ENCODE results near the gene PHACTR3. TPM values are rescaled to one million over a fixed set of nuclear protein-coding genes. Genes with fewer than 3 reads are reported as not detected.

PHACTR3 gene
- total and polyA plus RNA-seq, 2 donors (not counting 3 experiments of a cell fraction or from before 2014, with no cell fraction given) = not detected

- no peaks in the 10 kb centered on the region for H3K79me2 ChIP-seq (ENCODE audit: control insufficient read depth, insufficient read depth, low read length)
- POLR2A ChIA-PET = no interaction called here
- no peaks in the 10 kb centered on the region for H3K27me3 ChIP-seq (ENCODE audit: control insufficient read depth in 2 of 2, insufficient read depth in 2 of 2, low read length in 2 of 2)
- no peak overlapping the region for H3K27ac ChIP-seq (ENCODE audit: insufficient read depth, low read depth, low read length)
- intact Hi-C loops (cut with micrococcal nuclease) (no loop called here), dilution Hi-C loops (cut with MboI; ENCODE audit: extremely low pct_ligation_motif_present, low sequenced_read_pairs) (no loop called here)
- no peaks in the 10 kb centered on the region for H4K20me1 ChIP-seq (replicated peaks; ENCODE audit: control insufficient read depth, extremely low read depth, insufficient read depth, low read length)
- no peak overlapping the region for H3K4me3 ChIP-seq (replicated peaks in 1 of 3; ENCODE audit: insufficient read depth in 1 of 3, low read depth in 1 of 3, low read length in 3 of 3)
- TF ChIP-seq EZH2 (IDR thresholded peaks at IDR 0.05; ENCODE audit: borderline replicate concordance, low read depth, low read length, severe bottlenecking) = no peak
- no peak for TF ChIP-seq FOS (IDR thresholded peaks at IDR 0.05; ENCODE audit: borderline replicate concordance, insufficient read depth, low read length)
- no peak for TF ChIP-seq JUN (IDR thresholded peaks at IDR 0.05; ENCODE audit: borderline replicate concordance, insufficient read depth, insufficient read length, low read depth)
- no peak for TF ChIP-seq POLR2AphosphoS5 (IDR thresholded peaks at IDR 0.05; ENCODE audit: insufficient read depth, low read depth, low read length)
- no peak for TF ChIP-seq MAX (IDR thresholded peaks at IDR 0.05; ENCODE audit: insufficient read depth, insufficient read length)
- no peak for TF ChIP-seq POLR2A (IDR thresholded peaks at IDR 0.05; ENCODE audit: low read depth, low read length)
- no peak for TF ChIP-seq GATA2 (IDR thresholded peaks at IDR 0.05; ENCODE audit: insufficient read depth, insufficient read length, low read depth, low read length)
- no peak for TF ChIP-seq CTCF (IDR thresholded peaks at IDR 0.05; ENCODE audit: extremely low read depth in 1 of 2, insufficient read depth in 1 of 2, low read depth in 1 of 2, low read length in 2 of 2)
- TF ChIP-seq MYC (IDR thresholded peaks at IDR 0.05; ENCODE audit: low read depth, low read length) = no peak
- H2AFZ ChIP-seq (ENCODE audit: low read depth, low read length) = no peak overlapping the region
- no peak for FAIRE-seq
- H3K9me3 ChIP-seq (replicated peaks; ENCODE audit: control insufficient read depth, insufficient read depth, low read length) = peaks cover 3% of the 10 kb centered on the region
- H3K4me2 ChIP-seq (ENCODE audit: insufficient read depth, low read length) = no peak overlapping the region
- no peaks in the 10 kb centered on the region for H3K4me1 ChIP-seq (ENCODE audit: control insufficient read depth, extremely low read depth, insufficient read depth, low read length)
- CTCF ChIA-PET = no interaction called here
- H3K36me3 ChIP-seq (ENCODE audit: control insufficient read depth in 2 of 2, extremely low read depth in 1 of 2, insufficient read depth in 2 of 2, low read length in 2 of 2) = no peaks in the 10 kb centered on the region
- H3K9ac ChIP-seq (replicated peaks; ENCODE audit: extremely low read depth, insufficient read depth, low read length) = no peak overlapping the region
- DNase-seq (ENCODE audit: low read depth, low spot score) = no peak
- H3K9me1 ChIP-seq (replicated peaks; ENCODE audit: control insufficient read depth, extremely low read depth, insufficient read depth, low read length) = no peaks in the 10 kb centered on the region
- BruUV-seq (replicated peaks) = no TSS peak
These were observed 56.8 kb downstream of the PHACTR3 start for GRCh38 chr20:59661153-59661552.
